NCI-H128 (cell line): ENCODE measurements around the gene CD19.
"Not testable (repeated sequence)": the region's sequence is repeated elsewhere in the genome, so short reads cannot be mapped to it uniquely, and the experiment has no call there.

Source experiments
- DNase-seq: peaks from one replicate; lab custom pipeline; 2025; ENCODE audit not compliant: unreplicated experiment; lab: John Stamatoyannopoulos, UW

The CD19 gene

DNA sequence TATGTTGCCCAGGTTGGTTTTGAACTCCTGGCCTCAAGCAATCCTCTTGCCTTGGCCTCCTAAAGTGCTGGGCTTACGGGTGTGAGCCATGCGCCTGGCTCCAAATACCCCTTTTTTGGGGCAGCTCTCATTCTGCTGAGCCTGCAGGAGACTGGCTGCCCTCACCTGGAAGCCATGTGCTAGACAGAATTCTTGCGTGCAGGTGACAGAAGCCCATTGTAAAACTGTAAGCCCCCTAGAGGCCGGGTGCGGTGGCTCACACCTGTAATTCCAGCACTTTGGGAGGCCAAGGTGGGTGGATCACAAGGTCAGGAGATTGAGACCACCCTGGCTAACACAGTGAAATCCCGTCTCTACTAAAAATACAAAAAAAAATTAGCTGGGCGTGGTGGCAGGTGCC is 48.6 kb downstream of the CD19 start:
- not testable (repeated sequence) for DNase-seq

DNA sequence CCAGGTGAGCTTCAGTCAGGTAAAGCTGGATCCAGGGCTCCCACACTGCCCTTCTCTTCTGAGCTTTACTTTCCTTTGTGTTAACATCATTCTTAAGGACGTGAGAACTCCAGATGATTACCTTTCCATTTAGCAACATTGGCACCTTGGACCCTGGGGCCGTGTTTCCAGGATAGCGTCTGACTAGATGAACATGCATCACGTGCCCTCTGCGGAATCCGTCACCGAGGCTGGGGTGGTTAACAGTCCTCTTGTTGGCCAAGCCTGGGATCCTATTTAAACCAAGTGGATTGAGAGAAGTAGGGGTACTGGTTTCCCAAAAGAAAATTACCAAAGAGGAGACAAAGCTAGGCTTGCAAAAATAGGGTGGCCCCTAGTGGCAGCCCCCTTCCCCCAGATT is 49.2 kb downstream of the CD19 start:
- DNase-seq, result no peak

DNA sequence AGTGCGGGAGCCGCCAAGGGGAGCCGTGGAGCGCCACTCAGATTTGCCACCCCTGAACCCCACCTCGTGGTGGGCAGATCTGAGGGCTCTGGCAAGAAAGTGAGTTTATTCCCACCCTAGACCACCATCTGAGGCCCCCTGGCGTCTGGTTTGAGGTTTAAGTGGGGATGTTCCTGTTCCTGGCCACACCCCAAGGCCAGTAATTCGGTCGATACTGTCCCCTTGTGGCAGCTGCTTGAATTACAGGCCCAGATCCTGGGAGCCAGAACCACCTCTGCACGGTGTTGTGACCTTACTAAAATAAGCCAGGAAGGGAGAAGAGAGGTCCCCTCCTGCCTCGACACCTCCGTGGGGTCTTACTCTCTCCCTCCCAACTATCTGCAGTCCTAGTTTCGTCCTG is 49.7 kb downstream of the CD19 start:
- DNase-seq, result no peak

DNA sequence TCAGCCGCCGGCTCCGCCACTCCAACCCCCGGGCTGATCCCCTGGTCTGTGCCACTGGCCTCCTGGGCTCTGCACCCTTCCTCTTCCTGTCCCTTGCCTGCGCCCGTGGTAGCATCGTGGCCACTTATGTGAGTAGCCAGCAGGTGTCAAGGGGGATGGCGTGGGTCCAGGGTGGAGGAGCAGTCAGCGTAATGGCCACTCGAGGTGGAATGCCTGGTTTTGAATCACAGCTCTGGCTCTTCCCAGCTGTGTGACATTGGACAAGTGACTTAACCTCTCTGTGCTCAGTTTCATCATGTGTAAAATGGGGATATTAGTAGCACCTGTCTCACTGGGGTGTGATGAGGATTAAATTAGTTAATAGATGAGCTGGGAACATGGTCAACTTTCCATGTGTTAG is 50.6 kb downstream of the CD19 start:
- no peak for DNase-seq

DNA sequence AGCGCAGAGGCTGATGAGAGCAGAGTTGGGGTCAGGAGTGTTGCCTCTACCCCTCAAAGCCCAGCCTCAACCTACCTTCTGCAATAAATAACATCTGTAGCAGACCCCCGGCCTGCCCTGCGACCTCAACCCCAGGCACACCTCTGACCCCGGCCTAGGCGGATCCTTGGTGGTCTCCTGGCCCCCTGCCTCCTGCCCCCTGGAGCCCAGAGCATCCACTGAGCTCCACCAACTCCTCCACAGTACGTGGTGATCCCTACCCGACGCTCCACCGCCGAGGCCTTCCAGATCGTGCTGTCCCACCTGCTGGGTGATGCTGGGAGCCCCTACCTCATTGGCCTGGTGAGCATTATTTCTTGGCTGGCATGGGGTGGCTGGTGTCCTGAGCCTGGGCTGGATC is 51.2 kb downstream of the CD19 start:
- DNase-seq, result no peak

DNA sequence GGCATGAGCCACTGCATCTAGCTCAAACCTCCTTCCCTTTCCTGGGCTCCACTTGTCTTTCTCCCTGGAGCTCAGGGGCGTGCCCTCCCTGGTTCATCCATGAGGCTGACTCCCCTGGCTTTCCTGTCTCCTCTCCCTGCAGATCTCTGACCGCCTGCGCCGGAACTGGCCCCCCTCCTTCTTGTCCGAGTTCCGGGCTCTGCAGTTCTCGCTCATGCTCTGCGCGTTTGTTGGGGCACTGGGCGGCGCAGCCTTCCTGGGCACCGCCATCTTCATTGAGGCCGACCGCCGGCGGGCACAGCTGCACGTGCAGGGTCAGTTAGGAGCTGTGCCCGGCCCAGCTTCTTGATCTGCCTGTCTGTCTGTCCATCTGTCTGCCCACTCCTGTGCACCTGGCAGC is 51.9 kb downstream of the CD19 start:
- no peak for DNase-seq

DNA sequence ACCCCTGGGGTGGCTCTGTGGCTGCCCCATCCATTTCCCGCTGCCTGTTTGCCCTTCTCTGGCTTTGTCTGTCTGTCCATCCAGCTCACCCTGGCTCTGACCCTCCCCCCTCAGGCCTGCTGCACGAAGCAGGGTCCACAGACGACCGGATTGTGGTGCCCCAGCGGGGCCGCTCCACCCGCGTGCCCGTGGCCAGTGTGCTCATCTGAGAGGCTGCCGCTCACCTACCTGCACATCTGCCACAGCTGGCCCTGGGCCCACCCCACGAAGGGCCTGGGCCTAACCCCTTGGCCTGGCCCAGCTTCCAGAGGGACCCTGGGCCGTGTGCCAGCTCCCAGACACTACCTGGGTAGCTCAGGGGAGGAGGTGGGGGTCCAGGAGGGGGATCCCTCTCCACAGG is 52.3 kb downstream of the CD19 start:
- no peak for DNase-seq

DNA sequence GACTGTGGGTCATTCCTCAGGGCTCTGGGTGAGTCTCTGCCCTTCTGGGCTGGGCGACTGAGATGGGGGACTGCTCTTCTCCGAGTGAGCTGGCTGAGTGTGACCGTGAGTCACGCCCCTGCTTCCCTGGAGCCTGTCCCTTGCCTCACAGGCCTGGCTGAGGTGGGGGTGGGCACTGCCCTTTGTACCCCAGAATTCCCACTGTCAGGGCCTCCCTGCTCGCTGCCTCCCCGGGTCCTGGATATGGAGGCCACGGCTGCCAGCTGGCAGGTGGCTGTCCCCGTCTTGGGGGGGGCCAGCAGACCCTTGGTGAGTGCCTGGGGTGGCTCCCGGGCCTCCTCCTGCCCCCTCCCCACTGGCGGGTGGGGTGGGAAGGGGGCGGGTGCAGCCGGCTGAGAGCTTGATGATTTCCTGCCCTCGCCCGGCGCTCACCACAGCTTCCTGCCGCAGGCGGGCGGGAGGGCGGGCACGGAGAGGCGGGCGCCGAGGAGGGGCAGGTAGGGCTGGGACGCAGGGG is 52.9 kb downstream of the CD19 start, which contains the start of gene LAT:
Gene LAT (plus strand): TSS at position 434 of the 517 bp plus-strand sequence. CDS start 366 bp downstream, outside the sequence.
- DNase-seq, result no peak

DNA sequence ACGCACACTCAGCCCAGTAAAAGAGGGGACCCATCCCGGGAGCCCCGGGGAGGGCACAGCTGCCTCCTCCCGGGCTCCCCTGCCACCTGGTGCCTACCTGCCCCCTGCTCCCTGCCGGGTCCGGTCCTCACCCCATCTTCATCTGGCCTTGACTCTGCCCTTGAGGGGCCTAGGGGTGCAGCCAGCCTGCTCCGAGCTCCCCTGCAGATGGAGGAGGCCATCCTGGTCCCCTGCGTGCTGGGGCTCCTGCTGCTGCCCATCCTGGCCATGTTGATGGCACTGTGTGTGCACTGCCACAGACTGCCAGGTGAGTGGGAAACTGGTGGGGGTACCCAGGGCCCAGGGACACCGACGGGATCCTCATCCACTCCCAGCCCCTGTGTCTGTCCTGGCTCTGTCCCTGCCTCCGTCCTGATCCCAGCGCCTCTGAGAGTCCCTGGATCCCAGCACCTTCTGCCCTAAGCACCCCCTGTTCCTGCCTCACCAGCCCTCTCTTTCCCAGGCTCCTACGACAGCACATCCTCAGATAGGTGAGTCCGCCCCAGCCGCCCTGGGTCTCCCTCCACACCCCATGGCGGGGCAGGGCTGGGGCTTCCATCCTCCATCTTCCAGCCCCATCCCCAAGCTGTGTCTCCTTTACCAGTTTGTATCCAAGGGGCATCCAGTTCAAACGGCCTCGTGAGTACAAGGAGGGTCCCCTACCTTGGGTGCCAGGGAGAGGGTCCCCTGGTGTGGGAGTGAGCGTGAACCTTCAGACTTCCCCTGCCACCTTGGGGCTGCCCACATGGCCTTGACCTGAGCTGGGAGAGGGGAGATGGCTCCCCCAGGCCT is 53.7 kb downstream of the CD19 start:
- no peak for DNase-seq

DNA sequence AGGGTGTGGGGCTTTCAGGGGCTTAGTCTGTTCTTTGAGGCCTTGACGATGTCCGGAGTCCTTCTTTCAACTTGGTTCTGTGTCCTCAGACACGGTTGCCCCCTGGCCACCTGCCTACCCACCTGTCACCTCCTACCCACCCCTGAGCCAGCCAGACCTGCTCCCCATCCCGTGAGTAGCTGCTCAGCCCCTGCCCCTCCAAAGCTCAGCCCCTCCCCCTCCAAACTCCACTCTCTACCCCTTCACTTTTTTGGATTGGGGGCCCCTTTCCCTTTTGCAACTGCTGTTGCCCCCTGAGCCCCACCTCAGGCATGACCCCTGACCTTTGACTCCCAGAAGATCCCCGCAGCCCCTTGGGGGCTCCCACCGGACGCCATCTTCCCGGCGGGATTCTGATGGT is 54.3 kb downstream of the CD19 start:
- no peak for DNase-seq

DNA sequence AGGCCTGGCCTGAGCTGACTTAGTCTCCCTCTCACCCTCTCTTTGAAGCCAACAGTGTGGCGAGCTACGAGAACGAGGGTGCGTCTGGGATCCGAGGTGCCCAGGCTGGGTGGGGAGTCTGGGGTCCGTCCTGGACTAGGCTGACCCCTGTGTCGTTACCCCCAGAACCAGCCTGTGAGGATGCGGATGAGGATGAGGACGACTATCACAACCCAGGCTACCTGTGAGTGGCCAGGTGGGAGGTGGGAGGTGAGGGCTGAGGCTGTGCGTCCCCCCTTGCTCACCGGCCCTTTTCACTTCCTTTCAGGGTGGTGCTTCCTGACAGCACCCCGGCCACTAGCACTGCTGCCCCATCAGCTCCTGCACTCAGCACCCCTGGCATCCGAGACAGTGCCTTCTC is 54.7 kb downstream of the CD19 start:
- DNase-seq, result no peak

DNA sequence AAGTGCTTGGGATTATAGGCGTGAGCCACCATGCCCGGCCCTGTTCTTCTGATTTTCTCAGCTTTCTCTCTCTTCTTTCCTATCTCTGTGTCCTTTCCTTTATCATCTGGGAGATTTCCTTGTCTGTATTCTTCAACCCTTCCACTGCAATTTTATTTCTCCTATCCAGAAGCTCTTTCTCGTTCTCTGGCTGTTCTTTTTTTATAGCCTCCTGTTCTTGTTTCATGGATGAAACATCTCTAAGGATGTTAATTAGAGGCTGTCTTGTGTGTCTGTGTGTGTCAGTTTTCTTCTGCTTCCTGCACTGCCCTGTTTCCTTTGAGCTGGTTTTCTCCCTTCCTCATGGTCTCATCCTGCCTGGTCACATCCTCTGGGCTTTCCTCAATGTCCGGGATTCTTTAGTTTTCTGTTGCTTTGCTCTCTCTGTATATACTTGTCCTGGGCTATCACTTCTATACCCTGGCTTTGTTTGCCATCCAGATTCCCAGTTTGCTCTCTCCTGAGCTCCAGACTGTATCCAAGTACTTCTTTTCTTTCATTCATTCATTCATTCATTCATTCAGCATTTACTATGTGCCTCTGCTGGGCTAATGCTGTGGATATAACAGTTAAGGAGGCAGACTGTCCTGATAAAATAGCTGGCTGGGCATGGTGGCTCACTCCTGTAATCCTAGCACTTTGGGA is 55.5 kb downstream of the CD19 start:
- no peak for DNase-seq
